Omental fat pad (tissue), 4 donors: ENCODE measurements around the gene ACOXL. TPM values are rescaled to one million over a fixed set of nuclear protein-coding genes. Genes with fewer than 3 reads are reported as not detected.

Source experiments
- ATAC-seq: fragments of 150-250 bp; one replicate; pipeline ENCODE4 v1.9.1; 2016; ENCODE audit warnings: mild to moderate bottlenecking, moderate library complexity; ENCODE audit not compliant: low FRiP score
- DNase-seq: peaks from one replicate; pipeline ENCODE4 v3.0.0-alpha.2; 2019; ENCODE audit warnings: low spot score
- total RNA-seq, 4 donors: library from RNA; depleted of rRNA; stranded (reverse); fragments of >200 nt; gene quantifications; one replicate each; pipeline ENCODE4 v1.1.0, GENCODE V29; 2016
- TF ChIP-seq, protein P1 (sequence below), 3 donors: fragments of 450-650 bp; IDR thresholded peaks; one replicate each; pipeline ENCODE4 v1.5.1; 2016 to 2017; ENCODE audit warnings: antibody characterized with exemption in 3 of 3, mild to moderate bottlenecking in 3 of 3, moderate library complexity in 2 of 3

Gene ACOXL
- total RNA-seq, 4 donors from 2014 or later: 0.12 to 0.84 TPM; not detected in 2

DNA sequence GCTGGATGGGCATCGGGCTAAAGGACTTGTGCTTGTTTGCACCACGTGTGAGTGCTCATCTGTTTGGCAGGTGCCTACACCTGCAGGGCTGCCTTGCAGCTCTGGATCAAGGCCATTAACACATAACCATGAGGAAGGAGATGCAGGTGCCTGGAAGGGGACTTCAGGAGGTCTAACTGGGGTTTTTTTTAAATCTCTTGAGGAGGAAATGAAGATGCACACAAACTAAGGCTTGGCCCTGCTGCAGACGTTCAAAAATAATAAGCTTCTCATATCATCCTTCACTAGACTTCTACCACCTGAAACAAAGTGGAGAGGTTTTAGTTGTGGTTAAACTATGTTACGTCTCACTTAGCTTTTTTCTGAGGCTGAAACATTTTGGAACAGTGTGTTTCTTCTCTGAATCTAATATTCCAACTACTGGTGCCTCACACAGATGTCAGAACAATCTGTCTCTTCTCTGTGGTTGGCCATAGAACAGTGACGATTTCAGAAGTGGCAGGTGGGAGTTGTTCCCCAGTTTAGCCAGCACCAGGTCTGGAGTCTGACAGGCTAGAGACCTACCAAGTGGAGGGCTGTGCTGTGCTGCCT, 424.8 kb downstream of the ACOXL start:
- TF ChIP-seq, protein P1, sequence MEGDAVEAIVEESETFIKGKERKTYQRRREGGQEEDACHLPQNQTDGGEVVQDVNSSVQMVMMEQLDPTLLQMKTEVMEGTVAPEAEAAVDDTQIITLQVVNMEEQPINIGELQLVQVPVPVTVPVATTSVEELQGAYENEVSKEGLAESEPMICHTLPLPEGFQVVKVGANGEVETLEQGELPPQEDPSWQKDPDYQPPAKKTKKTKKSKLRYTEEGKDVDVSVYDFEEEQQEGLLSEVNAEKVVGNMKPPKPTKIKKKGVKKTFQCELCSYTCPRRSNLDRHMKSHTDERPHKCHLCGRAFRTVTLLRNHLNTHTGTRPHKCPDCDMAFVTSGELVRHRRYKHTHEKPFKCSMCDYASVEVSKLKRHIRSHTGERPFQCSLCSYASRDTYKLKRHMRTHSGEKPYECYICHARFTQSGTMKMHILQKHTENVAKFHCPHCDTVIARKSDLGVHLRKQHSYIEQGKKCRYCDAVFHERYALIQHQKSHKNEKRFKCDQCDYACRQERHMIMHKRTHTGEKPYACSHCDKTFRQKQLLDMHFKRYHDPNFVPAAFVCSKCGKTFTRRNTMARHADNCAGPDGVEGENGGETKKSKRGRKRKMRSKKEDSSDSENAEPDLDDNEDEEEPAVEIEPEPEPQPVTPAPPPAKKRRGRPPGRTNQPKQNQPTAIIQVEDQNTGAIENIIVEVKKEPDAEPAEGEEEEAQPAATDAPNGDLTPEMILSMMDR (IDR thresholded peaks at IDR 0.05): no peak
- DNase-seq (no peak), ATAC-seq (no peak)

DNA sequence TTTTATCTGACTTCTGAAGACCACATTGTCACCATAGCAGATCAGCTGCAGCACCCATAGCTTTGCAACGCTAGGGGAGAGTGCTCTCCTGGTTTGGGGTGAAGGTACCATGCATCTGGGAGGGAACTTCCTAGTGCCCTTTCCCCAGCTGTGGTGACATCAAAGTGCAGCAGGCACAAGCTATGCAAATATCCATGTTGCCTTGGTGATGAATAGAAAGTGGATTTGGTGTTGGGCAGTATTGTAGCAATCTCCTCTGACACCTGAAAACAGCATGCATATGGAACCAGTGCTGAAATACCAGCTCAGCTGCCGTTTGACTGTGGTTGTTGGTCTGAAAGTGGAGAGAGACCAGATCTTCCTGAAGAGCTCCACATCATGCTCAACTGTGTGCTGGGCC, 425.4 kb downstream of the ACOXL start:
- TF ChIP-seq, protein P1 (IDR thresholded peaks at IDR 0.05): no peak
- DNase-seq: no peak
- no peak for ATAC-seq

DNA sequence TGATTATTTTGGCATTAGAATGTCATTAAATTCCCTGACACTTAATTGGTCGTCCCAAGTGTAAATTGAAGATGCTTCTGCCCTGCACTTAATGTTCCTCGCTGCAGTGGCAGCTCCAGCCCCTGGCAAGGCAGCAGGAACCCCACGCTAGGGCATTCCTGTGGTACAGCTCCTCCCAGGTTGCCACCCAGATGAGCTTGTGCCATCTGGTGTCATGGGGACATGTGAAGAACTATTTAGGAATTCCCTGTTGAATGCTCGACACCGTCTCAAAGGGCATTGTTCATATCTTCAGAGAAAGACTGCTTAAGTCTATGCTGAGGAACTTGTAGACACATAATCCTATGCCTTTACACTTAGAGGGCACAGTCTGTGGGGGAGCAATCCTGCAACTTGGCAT, 427.3 kb downstream of the ACOXL start:
- ATAC-seq (no peak), DNase-seq (no peak)
- TF ChIP-seq, protein P1 (IDR thresholded peaks at IDR 0.05): no peak

DNA sequence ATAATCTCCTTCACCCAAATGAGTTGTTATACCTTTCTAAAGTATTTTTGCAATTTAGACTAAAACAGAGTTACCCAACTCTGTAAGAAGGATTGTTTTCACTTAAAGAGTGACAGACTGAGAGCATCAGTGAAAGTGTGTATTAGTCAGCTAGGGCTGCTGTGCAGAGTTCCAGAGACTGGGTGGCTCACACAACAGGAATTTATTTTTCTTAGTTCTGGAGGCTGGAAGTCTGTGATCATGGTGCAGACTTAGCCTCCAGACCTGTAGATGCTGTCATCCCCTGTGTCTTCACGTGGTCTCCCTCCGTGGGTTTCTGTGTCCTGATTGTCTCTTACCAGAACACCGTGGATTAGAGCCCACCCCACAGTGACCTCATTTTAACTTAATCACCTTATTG, 428.4 kb downstream of the ACOXL start:
- TF ChIP-seq, protein P1 (IDR thresholded peaks at IDR 0.05): no peak
- ATAC-seq: peak; percentile 70
- DNase-seq: no peak

DNA sequence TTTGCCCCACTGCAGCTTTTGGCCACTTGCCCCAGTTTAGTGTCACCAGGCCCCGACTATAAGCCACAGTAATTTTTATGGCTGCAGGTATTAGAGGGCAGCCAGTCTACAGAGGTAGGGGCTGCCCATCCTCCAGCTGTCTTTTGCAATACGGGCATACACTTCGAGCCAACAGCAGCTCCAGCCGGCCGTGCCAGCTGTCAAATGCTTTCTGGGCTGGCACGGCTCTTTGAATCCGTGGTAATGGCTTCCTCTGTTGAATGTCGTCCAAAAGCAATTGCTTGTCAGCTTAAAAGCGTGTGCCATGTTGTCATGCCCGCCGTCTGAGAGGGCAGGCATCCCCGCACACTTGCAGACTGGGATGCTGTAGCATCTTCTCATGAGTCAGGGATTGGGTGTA, 429.6 kb downstream of the ACOXL start:
- DNase-seq (no peak), ATAC-seq (no peak)
- TF ChIP-seq, protein P1 (IDR thresholded peaks at IDR 0.05): no peak

DNA sequence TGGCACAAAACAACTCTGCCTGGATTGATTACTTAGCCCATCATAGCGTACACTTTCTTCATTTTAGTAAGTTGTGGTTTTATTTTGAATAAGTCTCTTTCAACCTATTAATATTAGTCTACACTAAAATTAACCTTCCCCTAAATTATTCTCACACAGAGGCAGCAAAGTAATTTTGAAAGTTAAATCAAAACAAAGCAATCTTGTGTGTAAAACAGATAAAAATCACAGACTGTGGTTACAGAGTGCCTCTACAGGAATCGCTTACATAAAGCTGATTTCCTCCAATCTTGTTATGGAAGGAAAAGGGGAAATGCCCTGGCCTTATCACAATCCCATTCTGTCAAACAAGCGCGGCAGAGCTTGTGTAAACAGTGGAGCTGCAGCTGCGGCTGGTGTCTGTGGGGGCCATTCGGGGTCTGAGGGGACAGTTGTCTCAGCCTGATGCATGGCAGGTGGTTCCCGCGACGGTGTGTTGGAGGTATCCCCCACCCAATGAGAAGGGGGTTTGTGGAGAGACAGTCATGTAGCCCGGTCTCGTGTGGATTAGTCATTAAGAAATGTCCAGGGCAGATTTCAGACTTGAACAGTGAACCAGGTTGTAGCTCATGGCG, 430.5 kb downstream of the ACOXL start:
- ATAC-seq (no peak), DNase-seq (no peak)
- TF ChIP-seq, protein P1 (IDR thresholded peaks at IDR 0.05): no peak

DNA sequence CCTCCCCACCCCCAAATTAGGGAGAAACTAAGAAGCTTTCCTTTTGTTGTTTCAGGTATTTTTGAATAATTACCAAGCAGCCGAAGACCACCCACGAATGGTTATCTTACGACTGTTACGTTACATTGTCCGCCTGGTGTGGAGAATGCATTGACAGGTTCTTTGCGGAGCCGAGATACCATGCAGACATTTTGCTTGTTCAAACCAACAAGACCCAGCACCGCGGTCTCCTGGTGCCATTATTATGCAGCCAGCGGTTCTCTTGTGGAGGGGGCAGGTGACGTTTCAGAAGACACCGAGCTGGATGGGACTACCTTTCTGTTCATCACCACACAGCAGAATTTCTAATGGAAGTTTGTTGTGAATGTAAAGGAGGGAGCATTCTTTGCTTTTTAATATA, 431.7 kb downstream of the ACOXL start:
- TF ChIP-seq, protein P1 (IDR thresholded peaks at IDR 0.05): no peak
- DNase-seq (no peak), ATAC-seq (no peak)
